ENCODE measurements around the gene SPEF2.

The SPEF2 gene

GRCh38 chr5:35741971-35742370, 124.3 kb downstream of the SPEF2 start:
- Histone ChIP-seq H3K4me3 (ENCODE audit: low read depth, low read length) (no peak overlapping the region), H3K36me3 (no peaks in the 10 kb centered on the region), H3K4me1 (no peaks in the 10 kb centered on the region), H3K9me3 (no peaks in the 10 kb centered on the region), H3K27me3 (no peaks in the 10 kb centered on the region)
- DNase-seq = no peak
- TF ChIP-seq, protein P1, sequence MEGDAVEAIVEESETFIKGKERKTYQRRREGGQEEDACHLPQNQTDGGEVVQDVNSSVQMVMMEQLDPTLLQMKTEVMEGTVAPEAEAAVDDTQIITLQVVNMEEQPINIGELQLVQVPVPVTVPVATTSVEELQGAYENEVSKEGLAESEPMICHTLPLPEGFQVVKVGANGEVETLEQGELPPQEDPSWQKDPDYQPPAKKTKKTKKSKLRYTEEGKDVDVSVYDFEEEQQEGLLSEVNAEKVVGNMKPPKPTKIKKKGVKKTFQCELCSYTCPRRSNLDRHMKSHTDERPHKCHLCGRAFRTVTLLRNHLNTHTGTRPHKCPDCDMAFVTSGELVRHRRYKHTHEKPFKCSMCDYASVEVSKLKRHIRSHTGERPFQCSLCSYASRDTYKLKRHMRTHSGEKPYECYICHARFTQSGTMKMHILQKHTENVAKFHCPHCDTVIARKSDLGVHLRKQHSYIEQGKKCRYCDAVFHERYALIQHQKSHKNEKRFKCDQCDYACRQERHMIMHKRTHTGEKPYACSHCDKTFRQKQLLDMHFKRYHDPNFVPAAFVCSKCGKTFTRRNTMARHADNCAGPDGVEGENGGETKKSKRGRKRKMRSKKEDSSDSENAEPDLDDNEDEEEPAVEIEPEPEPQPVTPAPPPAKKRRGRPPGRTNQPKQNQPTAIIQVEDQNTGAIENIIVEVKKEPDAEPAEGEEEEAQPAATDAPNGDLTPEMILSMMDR (IDR thresholded peaks at IDR 0.05; ENCODE audit: low read depth, low read length) = no peak

- TF ChIP-seq, protein P1 (IDR thresholded peaks at IDR 0.05; ENCODE audit: low read depth, low read length) = no peak
- no peak for DNase-seq
Observed at GRCh38 chr5:35743644-35744043, 126.0 kb downstream of the SPEF2 start.

GRCh38 chr5:35745193-35745592, 127.5 kb downstream of the SPEF2 start:
- no peaks in the 10 kb centered on the region for H3K4me1 ChIP-seq
- H3K4me3 ChIP-seq (ENCODE audit: low read depth, low read length) = no peak overlapping the region
- H3K9me3 ChIP-seq = no peaks in the 10 kb centered on the region
- H3K27me3 ChIP-seq = no peaks in the 10 kb centered on the region
- DNase-seq = no peak
- H3K36me3 ChIP-seq = no peaks in the 10 kb centered on the region
- TF ChIP-seq, protein P1 (IDR thresholded peaks at IDR 0.05; ENCODE audit: low read depth, low read length) = no peak

More at GRCh38 chr5:35743644-35744043, 126.0 kb downstream of the SPEF2 start:
- Histone ChIP-seq H3K4me1 (no peaks in the 10 kb centered on the region), H3K4me3 (ENCODE audit: low read depth, low read length) (no peak overlapping the region), H3K36me3 (no peaks in the 10 kb centered on the region), H3K9me3 (no peaks in the 10 kb centered on the region), H3K27me3 (no peaks in the 10 kb centered on the region)

DNA sequence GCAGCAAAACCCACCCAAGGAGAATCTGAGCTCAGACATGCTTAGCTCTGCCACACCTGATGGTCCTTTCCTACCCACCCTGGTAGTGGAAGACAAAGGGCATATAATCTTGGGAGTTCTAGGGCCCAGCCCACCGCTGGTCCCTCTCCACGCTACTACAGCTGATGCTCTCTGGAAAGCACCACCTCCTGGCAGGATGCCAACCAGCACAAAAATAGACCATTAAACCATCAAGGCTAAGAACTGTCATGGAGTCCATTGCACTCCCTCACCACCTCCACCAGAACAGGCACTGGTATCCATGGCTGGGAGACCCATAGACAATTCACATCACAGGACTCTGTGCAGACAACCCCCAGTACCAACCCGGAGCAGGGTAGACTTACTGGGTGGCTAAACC, 128.0 kb downstream of the SPEF2 start:
- no peaks in the 10 kb centered on the region for H3K9me3 ChIP-seq
- no peaks in the 10 kb centered on the region for H3K27me3 ChIP-seq
- H3K4me3 ChIP-seq (ENCODE audit: low read depth, low read length) = no peak overlapping the region
- no peaks in the 10 kb centered on the region for H3K4me1 ChIP-seq
- TF ChIP-seq, protein P1 (IDR thresholded peaks at IDR 0.05; ENCODE audit: low read depth, low read length) = no peak
- no peaks in the 10 kb centered on the region for H3K36me3 ChIP-seq
- peak; percentile 9 for DNase-seq

DNA sequence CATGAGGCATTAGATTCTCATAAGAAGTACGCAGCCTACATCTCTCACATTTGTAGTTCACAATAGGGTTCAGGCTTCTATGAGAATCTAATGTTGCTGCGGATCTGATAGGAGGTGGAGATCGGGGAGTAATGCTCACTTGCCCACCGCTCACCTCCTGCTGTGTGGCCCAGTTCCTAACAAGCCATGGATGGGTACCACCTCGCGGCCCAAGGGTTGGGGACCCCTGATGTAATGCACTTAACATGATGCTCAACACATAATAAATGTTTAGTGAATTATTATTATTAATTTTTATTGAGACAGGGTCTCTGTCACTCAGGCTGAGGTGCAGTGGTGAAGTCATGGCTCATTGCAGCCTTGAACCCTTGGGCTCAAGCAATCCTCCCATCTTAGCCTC, 134.3 kb downstream of the SPEF2 start:
- no peaks in the 10 kb centered on the region for H3K9me3 ChIP-seq
- no peak overlapping the region for H3K4me3 ChIP-seq (ENCODE audit: low read depth, low read length)
- no peaks in the 10 kb centered on the region for H3K4me1 ChIP-seq
- DNase-seq = no peak
- H3K27me3 ChIP-seq = no peaks in the 10 kb centered on the region; the same call in 1 of the 2 replicates
- TF ChIP-seq, protein P1 (IDR thresholded peaks at IDR 0.05; ENCODE audit: low read depth, low read length) = no peak
- no peaks in the 10 kb centered on the region for H3K36me3 ChIP-seq

- no peak for DNase-seq
- H3K4me3 ChIP-seq (ENCODE audit: low read depth, low read length) = no peak overlapping the region
- no peaks in the 10 kb centered on the region for H3K36me3 ChIP-seq
- H3K4me1 ChIP-seq = no peaks in the 10 kb centered on the region
- no peaks in the 10 kb centered on the region for H3K9me3 ChIP-seq
- TF ChIP-seq, protein P1 (IDR thresholded peaks at IDR 0.05; ENCODE audit: low read depth, low read length) = no peak
- H3K27me3 ChIP-seq = no peaks in the 10 kb centered on the region; the same call in 1 of the 2 replicates
Observed at GRCh38 chr5:35753500-35753899, 135.8 kb downstream of the SPEF2 start.
